ENCODE results near the gene KCNJ4.

The KCNJ4 gene

GRCh38 chr22:38453066-38453672, 1.8 kb downstream of the KCNJ4 start (continued):
- no peak for TF ChIP-seq CREB5 (CRISPR knock-in tag; IDR thresholded peaks at IDR 0.05; ENCODE audit: low read depth)

DNA sequence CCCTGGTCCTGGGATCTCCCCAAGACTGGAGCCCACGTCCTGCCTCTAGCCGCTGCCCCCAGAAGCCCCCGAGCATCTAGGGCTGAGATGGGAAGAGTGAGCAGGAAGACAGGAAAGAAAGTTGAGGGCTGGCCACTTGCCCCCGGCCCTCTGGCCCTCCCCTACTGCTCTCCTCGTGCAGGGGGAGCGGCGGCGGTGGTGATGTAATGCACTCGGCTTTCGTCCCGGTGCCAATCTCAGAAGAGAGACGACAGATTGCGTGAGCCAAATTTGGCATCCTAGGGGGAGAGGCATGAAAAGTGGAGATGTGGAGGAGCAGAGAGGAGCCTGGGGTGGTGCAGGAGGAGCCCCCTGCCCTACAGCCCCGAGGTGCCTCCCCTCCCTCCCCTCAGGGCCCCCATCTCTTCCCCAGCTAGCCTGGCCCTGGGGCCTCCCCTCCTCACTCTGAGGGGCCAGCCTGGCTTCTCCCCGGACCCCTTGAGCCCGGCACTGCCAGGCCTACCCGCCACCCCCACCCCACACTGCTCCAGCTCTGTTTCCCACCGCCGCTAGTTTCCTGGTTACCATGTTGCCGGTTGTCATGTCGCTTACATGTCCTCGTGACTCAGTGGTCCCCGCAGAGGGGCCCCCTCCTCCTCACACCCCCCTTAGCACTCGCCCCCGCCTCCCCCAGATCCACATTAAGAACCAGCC, 2.5 kb downstream of the KCNJ4 start:
- TF ChIP-seq ZNF70 (CRISPR knock-in tag; IDR thresholded peaks at IDR 0.05) = no peak
- TF ChIP-seq OSR1 (CRISPR knock-in tag; IDR thresholded peaks at IDR 0.05) = no peak
- no peak for TF ChIP-seq TSHZ2 (CRISPR knock-in tag; IDR thresholded peaks at IDR 0.05)
- TF ChIP-seq ZFP30 (CRISPR knock-in tag; IDR thresholded peaks at IDR 0.05) = no peak
- TF ChIP-seq BACH2 (CRISPR knock-in tag; IDR thresholded peaks at IDR 0.05; ENCODE audit: borderline replicate concordance) = no peak
- TF ChIP-seq ESRRG (CRISPR knock-in tag; IDR thresholded peaks at IDR 0.05) = no peak
- TF ChIP-seq ZFP3 (CRISPR knock-in tag; IDR thresholded peaks at IDR 0.05) = no peak
- no peak for TF ChIP-seq PPARA (CRISPR knock-in tag; IDR thresholded peaks at IDR 0.05; ENCODE audit: borderline replicate concordance)
- no peak for TF ChIP-seq CSDC2 (CRISPR knock-in tag; IDR thresholded peaks at IDR 0.05)
- TF ChIP-seq GLIS3 (CRISPR knock-in tag; IDR thresholded peaks at IDR 0.05) = no peak
- no peak for TF ChIP-seq ZNF8 (CRISPR knock-in tag; IDR thresholded peaks at IDR 0.05)
- TF ChIP-seq ZNF565 (CRISPR knock-in tag; conservative IDR thresholded peaks at IDR 0.05; ENCODE audit: low read depth) = no peak
- TF ChIP-seq RARB (CRISPR knock-in tag; IDR thresholded peaks at IDR 0.05) = no peak
- no peak for TF ChIP-seq ISL1 (CRISPR knock-in tag; IDR thresholded peaks at IDR 0.05)
- TF ChIP-seq, protein P1, sequence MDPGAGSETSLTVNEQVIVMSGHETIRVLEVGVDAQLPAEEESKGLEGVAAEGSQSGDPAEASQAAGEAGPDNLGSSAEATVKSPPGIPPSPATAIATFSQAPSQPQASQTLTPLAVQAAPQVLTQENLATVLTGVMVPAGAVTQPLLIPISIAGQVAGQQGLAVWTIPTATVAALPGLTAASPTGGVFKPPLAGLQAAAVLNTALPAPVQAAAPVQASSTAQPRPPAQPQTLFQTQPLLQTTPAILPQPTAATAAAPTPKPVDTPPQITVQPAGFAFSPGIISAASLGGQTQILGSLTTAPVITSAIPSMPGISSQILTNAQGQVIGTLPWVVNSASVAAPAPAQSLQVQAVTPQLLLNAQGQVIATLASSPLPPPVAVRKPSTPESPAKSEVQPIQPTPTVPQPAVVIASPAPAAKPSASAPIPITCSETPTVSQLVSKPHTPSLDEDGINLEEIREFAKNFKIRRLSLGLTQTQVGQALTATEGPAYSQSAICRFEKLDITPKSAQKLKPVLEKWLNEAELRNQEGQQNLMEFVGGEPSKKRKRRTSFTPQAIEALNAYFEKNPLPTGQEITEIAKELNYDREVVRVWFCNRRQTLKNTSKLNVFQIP (CRISPR knock-in tag; IDR thresholded peaks at IDR 0.05; ENCODE audit: borderline replicate concordance, low read depth) = no peak
- no peak for TF ChIP-seq CSRNP3 (CRISPR knock-in tag; IDR thresholded peaks at IDR 0.05)
- no peak for TF ChIP-seq TOX (CRISPR knock-in tag; IDR thresholded peaks at IDR 0.05; ENCODE audit: borderline replicate concordance)
- TF ChIP-seq SNAI2 (CRISPR knock-in tag; IDR thresholded peaks at IDR 0.05) = no peak
- TF ChIP-seq ZC3H10 (CRISPR knock-in tag; IDR thresholded peaks at IDR 0.05) = no peak
- ATAC-seq = peak; percentile 41; the same call in 1 of the 3 replicates

DNA sequence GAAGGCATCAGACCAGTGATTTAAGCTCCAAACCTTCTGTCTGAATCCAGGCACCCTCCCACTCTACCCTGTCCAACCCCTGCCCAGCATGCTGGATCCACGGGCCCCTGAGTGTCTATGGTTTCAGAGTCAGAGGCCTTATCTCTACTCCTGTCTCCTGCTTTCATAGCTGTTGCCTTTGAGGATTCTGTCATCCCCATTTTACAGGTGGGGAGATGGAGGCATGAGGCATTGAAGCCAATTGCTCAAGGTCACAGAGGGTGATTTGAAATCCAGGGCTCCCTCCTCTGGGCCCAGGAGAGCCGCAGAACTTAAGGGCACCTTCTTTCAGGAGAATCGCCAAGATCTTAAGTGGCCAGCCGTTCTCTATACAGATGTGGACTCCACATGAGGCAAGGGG, 3.1 kb downstream of the KCNJ4 start:
- TF ChIP-seq ZFP30 (CRISPR knock-in tag; IDR thresholded peaks at IDR 0.05) = no peak
- no peak for TF ChIP-seq ZC3H10 (CRISPR knock-in tag; IDR thresholded peaks at IDR 0.05)
- no peak for TF ChIP-seq TOX (CRISPR knock-in tag; IDR thresholded peaks at IDR 0.05; ENCODE audit: borderline replicate concordance)
- TF ChIP-seq SNAI2 (CRISPR knock-in tag; IDR thresholded peaks at IDR 0.05) = no peak
- no peak for TF ChIP-seq ESRRG (CRISPR knock-in tag; IDR thresholded peaks at IDR 0.05)
- TF ChIP-seq BACH2 (CRISPR knock-in tag; IDR thresholded peaks at IDR 0.05; ENCODE audit: borderline replicate concordance) = no peak
- no peak for TF ChIP-seq ISL1 (CRISPR knock-in tag; IDR thresholded peaks at IDR 0.05)
- TF ChIP-seq ARNTL (CRISPR knock-in tag; IDR thresholded peaks at IDR 0.05; ENCODE audit: borderline replicate concordance, low read depth) = no peak
- TF ChIP-seq ZFP3 (CRISPR knock-in tag; IDR thresholded peaks at IDR 0.05) = no peak
- TF ChIP-seq RARB (CRISPR knock-in tag; IDR thresholded peaks at IDR 0.05) = no peak
- no peak for TF ChIP-seq CSDC2 (CRISPR knock-in tag; IDR thresholded peaks at IDR 0.05)
- no peak for TF ChIP-seq OSR1 (CRISPR knock-in tag; IDR thresholded peaks at IDR 0.05)
- TF ChIP-seq CSRNP3 (CRISPR knock-in tag; IDR thresholded peaks at IDR 0.05) = no peak
- ATAC-seq = no peak
